Endothelial cell of umbilical vein (primary cell): Measurements from ENCODE around the gene TAX1BP3.

Experiments used
- FOS ChIP-seq: IDR thresholded peaks from 2 replicates; pipeline ENCODE4 v1.6.1; 2011; ENCODE audit warnings: mild to moderate bottlenecking, low read length, moderate library complexity, borderline replicate concordance; ENCODE audit not compliant: insufficient read depth
- MYC ChIP-seq: IDR thresholded peaks from one replicate; pipeline ENCODE4 v1.6.1; 2011; ENCODE audit warnings: mild to moderate bottlenecking, low read depth, low read length
- TF ChIP-seq, protein P1 (sequence below), 2 donors: IDR thresholded peaks; 1 replicate in 1 of 2; 2 replicates in 1 of 2; pipeline ENCODE4 v1.5.1; 2011; ENCODE audit warnings: low read length in 2 of 2, mild to moderate bottlenecking in 2 of 2, moderate library complexity in 2 of 2, control low read depth in 1 of 2, inconsistent platforms in 1 of 2, low read depth in 1 of 2; ENCODE audit not compliant: insufficient read depth in 1 of 2; ENCODE audit errors: extremely low read depth in 1 of 2

DNA sequence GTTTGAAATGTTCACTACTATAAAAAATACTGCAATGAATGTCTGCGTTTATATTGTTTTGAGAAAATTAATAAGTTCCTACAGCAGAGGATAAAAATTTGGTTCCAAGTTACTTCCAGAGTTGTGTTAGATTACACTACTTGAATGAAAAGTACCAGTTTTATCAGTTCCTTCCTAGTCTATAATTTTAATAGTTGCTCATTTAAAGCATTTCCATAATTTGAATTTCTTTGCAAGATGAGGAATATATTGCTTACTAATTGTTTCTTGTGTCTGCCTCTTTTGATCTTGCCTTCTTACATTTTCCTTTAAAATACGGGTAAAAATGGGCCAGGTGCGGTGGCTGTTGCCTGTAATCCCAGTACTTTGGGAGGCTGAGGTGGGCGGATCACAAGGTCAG lies 4.2 kb upstream of the TAX1BP3 start:
- TF ChIP-seq FOS = no peak
- TF ChIP-seq, protein P1, sequence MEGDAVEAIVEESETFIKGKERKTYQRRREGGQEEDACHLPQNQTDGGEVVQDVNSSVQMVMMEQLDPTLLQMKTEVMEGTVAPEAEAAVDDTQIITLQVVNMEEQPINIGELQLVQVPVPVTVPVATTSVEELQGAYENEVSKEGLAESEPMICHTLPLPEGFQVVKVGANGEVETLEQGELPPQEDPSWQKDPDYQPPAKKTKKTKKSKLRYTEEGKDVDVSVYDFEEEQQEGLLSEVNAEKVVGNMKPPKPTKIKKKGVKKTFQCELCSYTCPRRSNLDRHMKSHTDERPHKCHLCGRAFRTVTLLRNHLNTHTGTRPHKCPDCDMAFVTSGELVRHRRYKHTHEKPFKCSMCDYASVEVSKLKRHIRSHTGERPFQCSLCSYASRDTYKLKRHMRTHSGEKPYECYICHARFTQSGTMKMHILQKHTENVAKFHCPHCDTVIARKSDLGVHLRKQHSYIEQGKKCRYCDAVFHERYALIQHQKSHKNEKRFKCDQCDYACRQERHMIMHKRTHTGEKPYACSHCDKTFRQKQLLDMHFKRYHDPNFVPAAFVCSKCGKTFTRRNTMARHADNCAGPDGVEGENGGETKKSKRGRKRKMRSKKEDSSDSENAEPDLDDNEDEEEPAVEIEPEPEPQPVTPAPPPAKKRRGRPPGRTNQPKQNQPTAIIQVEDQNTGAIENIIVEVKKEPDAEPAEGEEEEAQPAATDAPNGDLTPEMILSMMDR (IDR thresholded peaks at IDR 0.05; ENCODE audit: extremely low read depth in 1 of 2, insufficient read depth in 1 of 2, low read depth in 1 of 2, low read length in 2 of 2) = no peak
- TF ChIP-seq MYC = no peak
